BJ (cell line): Measurements from ENCODE around the gene ID3. TPM values are rescaled to one million over a fixed set of nuclear protein-coding genes. Genes with fewer than 3 reads are reported as not detected.
A peak's percentile ranks its signal among the peaks of the same experiment; 100 is the strongest.

Experiments used
- CTCF ChIA-PET: fragments of 350-600 bp; formaldehyde crosslinking; extraction: SDS; loops from one replicate; lab custom pipeline; 2021; ENCODE audit warnings: antibody characterized with exemption, inconsistent platforms; lab: Yijun Ruan, JAX
- POLR2A ChIA-PET: fragments of 300-600 bp; sonication (Branson Sonifier 250); formaldehyde crosslinking; extraction: SDS; loops from one replicate; lab custom pipeline; 2021; ENCODE audit warnings: antibody characterized with exemption; lab: Charles Lee
- DNase-seq: peaks from one replicate; pipeline ENCODE4 v3.0.0-alpha.2; 2011; ENCODE audit warnings: low read depth
- H3K27me3 ChIP-seq: 2 replicates; pipeline ENCODE4 v1.6.0; 2011; ENCODE audit warnings: low read length; ENCODE audit not compliant: control insufficient read depth, insufficient read depth
- H3K36me3 ChIP-seq: 2 replicates; pipeline ENCODE4 v1.5.1; 2011; ENCODE audit warnings: low read length; ENCODE audit not compliant: control insufficient read depth, insufficient read depth
- H3K4me3 ChIP-seq: 2 replicates; pipeline ENCODE4 v1.5.1; 2011; ENCODE audit warnings: low read depth, mild to moderate bottlenecking, control low read depth, low read length
- polyA plus RNA-seq: library from polyadenylated mRNA; depleted of rRNA; stranded (reverse); fragments of >200 nt; gene quantifications from 2 replicates; pipeline ENCODE4 v1.2.3, GENCODE V29; 2011
- TF ChIP-seq, protein P1 (sequence below): IDR thresholded peaks from 2 replicates; pipeline ENCODE4 v1.5.1; 2011; ENCODE audit warnings: low read depth, mild to moderate bottlenecking, control low read depth, inconsistent platforms, low read length, moderate library complexity; ENCODE audit not compliant: insufficient read depth

ID3 gene
- polyA plus RNA-seq, 1 experiment, result 379 TPM

DNA sequence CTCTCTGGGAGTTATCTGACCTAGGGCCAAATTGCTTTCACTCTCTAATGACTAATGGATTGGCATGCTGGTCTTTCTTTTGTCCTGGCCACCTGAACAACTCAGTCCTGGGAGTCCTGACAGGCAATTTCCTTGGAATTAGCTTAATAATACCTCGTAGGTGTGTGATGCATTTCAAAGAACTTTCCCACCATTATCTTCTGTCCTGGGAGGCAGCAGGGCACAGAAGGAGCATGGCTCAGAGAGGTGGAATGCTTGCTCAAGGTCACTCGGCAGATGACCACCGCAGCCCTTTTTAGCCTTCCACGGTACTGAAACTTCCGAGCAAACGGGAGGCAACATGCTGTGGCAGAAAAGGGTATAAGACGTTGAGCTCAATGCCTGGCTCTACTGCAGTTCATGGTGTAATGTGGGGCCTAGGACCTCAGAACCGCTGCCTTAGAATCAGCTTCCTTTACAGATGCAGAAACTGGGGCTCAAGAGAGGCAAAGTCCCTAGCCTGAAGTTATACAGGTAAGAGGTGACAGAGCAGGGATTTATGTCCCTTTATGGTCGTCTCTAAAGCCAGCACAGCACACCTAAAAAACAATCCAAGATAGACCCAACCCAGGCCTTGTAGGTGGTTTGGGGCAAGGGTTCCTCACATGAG lies 3.2 kb downstream of the ID3 start:
- DNase-seq, result peak; percentile 54
- H3K36me3 ChIP-seq, result no peaks in the 10 kb centered on the region
- ChIA-PET POLR2A (interaction anchor here (0.6 to 1.0 kb wide), 4 partner anchors 26 to 81 kb away, joined by 3 to 6 read pairs (median 4); no protein-coding TSS in a partner anchor), CTCF (interaction anchor here (1.0 to 23.8 kb wide), 5 partner anchors 11 to 79 kb away, joined by 3 to 644 read pairs (median 4); no protein-coding TSS in a partner anchor)
- H3K4me3 ChIP-seq, result no peak overlapping the region; the same call in 1 of the 2 replicates
- H3K27me3 ChIP-seq, result no peaks in the 10 kb centered on the region
- TF ChIP-seq, protein P1, sequence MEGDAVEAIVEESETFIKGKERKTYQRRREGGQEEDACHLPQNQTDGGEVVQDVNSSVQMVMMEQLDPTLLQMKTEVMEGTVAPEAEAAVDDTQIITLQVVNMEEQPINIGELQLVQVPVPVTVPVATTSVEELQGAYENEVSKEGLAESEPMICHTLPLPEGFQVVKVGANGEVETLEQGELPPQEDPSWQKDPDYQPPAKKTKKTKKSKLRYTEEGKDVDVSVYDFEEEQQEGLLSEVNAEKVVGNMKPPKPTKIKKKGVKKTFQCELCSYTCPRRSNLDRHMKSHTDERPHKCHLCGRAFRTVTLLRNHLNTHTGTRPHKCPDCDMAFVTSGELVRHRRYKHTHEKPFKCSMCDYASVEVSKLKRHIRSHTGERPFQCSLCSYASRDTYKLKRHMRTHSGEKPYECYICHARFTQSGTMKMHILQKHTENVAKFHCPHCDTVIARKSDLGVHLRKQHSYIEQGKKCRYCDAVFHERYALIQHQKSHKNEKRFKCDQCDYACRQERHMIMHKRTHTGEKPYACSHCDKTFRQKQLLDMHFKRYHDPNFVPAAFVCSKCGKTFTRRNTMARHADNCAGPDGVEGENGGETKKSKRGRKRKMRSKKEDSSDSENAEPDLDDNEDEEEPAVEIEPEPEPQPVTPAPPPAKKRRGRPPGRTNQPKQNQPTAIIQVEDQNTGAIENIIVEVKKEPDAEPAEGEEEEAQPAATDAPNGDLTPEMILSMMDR, result no peak

DNA sequence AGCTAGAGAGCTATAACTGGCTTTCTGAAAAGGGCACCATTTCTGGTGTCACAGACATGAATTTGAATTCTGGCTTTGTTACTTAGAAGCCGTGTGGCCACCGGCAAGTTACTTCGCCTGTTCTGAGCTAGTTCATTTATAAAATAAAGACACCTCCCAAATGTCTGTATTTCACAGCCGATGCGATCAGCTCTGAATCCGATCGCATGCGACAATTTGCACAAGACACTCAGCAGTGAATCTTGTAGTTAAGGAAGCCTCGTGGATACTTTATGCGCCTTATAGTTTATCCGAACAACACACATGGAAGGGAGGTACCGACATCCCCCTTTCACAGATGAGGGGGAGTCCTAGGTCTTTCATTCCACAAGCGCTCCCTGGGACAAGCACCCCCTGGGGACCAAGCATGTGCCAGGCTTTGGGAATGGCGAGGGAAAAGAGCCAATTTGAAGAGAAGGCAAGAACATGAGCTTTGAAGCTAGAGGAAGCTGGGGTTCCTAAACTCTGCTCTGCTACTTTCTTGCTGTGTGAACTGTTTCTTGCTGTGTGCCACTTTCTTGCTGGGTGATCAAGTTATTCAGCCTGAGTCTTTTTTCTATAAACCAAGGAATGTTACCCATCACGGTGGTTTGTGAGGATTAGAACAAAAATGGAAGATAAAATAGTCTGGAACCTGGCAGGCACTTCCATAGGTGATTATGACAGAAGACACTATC lies 3.9 kb downstream of the ID3 start:
- DNase-seq, result no peak
- CTCF ChIA-PET, result interaction anchor here (0.7 to 23.8 kb wide), 7 partner anchors 10 to 80 kb away, joined by 3 to 644 read pairs (median 4); no protein-coding TSS in a partner anchor
- Histone ChIP-seq H3K27me3 (no peaks in the 10 kb centered on the region), H3K36me3 (no peaks in the 10 kb centered on the region), H3K4me3 (peak overlapping the region; percentile 35)
- POLR2A ChIA-PET, result interaction anchor here (0.6 to 1.4 kb wide), 5 partner anchors 27 to 82 kb away, joined by 3 to 6 read pairs (median 4); no protein-coding TSS in a partner anchor
- TF ChIP-seq, protein P1, result peak; percentile 12; the same call in 1 of the 2 replicates

DNA sequence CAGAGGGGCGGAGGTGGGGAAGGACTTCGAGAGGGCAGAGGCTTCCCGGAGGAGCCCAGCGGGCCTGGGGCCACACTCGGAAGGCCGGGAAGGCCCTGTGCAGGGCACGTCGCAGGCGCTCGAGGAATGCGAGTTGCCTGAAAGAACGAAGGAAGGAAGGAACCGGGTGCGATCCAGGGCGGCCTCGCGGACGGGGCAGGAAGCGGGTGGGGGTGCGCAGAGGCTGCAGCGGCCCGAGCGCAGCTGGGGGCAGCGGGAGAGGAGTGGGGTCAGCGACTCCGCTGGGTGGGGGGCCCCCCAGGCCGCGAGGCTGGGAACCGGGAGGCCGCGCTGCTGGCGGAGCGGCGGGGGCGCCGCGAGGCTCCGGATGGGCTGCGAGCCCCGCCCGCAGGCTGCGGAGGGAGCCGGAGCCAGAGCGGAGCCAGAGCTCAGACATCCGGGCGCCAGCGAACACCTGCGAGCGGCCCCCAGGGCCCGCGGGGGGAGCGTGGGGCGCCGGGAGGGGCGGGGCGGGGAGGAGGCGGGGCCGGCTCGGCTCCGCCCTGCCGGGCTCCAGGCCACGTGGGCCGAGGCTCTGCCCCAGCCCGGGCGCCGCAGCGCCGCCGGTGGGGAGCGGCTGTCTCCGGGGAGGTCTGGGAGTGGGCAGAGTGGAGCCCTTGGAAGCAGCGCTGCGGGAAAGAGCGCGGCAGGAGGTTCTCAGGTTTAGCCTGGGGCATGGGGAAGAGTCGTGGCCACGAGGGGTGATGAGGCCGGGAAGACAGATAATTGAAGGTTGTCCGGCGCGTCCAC lies 4.6 kb downstream of the ID3 start:
- no peaks in the 10 kb centered on the region for H3K36me3 ChIP-seq
- peak overlapping the region; percentile 36 for H3K4me3 ChIP-seq
- ChIA-PET CTCF (interaction anchor here (0.7 to 23.8 kb wide), 6 partner anchors 10 to 81 kb away, joined by 3 to 644 read pairs (median 6); no protein-coding TSS in a partner anchor), POLR2A (interaction anchor here (0.7 to 1.4 kb wide), 2 partner anchors 22 to 83 kb away, joined by 3 to 5 read pairs; no protein-coding TSS in a partner anchor)
- DNase-seq, result no peak
- no peaks in the 10 kb centered on the region for H3K27me3 ChIP-seq
- TF ChIP-seq, protein P1, result peak; percentile 37

DNA sequence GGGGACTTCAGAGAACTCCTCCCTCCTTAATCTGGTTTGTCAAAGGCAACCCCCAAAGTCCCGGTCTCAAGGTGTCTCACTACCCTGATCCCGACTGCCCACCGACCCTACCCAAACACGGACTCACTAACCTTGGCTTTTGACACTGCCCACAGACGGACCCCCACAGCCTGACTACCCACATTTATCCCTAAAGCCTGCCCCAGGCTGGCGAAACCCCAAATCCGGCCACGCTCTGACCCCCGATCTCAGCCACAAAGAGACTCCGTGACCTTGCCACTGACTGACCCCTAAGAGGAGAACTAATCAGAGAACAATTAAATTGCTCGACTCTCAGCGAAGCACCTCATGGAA lies 5.2 kb downstream of the ID3 start:
- CTCF ChIA-PET, result interaction anchor here (1.6 to 23.8 kb wide), 3 partner anchors 9 to 81 kb away, joined by 7 to 644 read pairs (median 30); no protein-coding TSS in a partner anchor
- no peak for DNase-seq
- H3K4me3 ChIP-seq, result peak overlapping the region; percentile 36

More for the DNA sequence above, 5.2 kb downstream of the ID3 start:
- TF ChIP-seq, protein P1, result no peak
- no peaks in the 10 kb centered on the region for H3K27me3 ChIP-seq
- H3K36me3 ChIP-seq, result no peaks in the 10 kb centered on the region
- POLR2A ChIA-PET, result interaction anchor here (0.7 to 1.4 kb wide), 2 partner anchors 23 to 83 kb away, joined by 3 to 5 read pairs; no protein-coding TSS in a partner anchor
